ENCODE data around the gene THRSP.
"Not testable (repeated sequence)": the region's sequence is repeated elsewhere in the genome, so short reads cannot be mapped to it uniquely, and the experiment has no call there.

Gene THRSP

DNA sequence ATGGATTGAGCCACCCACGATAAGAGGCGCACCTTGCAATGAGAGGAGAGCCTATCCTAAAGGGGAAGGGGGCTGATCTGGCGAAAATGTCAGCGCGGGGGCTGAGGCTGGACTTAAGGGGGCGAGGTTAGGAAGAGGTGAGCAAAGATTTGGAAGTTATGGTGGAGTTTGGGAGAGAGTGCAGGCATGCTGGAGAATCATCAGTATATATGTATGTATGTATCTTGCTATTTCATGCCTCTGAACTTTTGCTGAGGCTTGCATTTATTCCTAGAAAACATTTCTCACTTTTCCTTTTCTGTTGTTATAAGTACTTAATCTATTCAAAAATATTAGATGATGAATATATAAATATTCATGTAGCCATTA, 17.2 kb upstream of the THRSP start:
- ChIA-PET POLR2A (interaction anchor here (3.7 kb wide), 1 partner anchor 52 kb away, joined by 20 read pairs; the partner anchor contains the start of gene INTS4), CTCF (interaction anchor here (0.7 to 1.7 kb wide), 5 partner anchors 9 to 53 kb away, joined by 3 to 9 read pairs (median 3); no protein-coding TSS in a partner anchor)
- no peak for TF ChIP-seq PKNOX1 (IDR thresholded peaks at IDR 0.05)
- no peak for TF ChIP-seq FOXM1 (IDR thresholded peaks at IDR 0.05; ENCODE audit: borderline replicate concordance)
- no peak for TF ChIP-seq NFRKB (IDR thresholded peaks at IDR 0.05)
- TF ChIP-seq BHLHE40 (IDR thresholded peaks at IDR 0.05; ENCODE audit: borderline replicate concordance), result no peak
- TF ChIP-seq TARDBP (IDR thresholded peaks at IDR 0.05), result no peak
- no peak for TF ChIP-seq ELF4 (IDR thresholded peaks at IDR 0.05)
- TF ChIP-seq FOXK2 (IDR thresholded peaks at IDR 0.05), result no peak
- TF ChIP-seq ZNF384 (IDR thresholded peaks at IDR 0.05), result no peak
- no peak for TF ChIP-seq CTBP1 (IDR thresholded peaks at IDR 0.05; ENCODE audit: borderline replicate concordance)
- TF ChIP-seq LEF1 (IDR thresholded peaks at IDR 0.05; ENCODE audit: borderline replicate concordance), result no peak
- no peak for TF ChIP-seq HDGF (IDR thresholded peaks at IDR 0.05; ENCODE audit: borderline replicate concordance)
- TF ChIP-seq L3MBTL2 (conservative IDR thresholded peaks at IDR 0.05), result no peak
- no peak for TF ChIP-seq FOXA1 (IDR thresholded peaks at IDR 0.05)
- no peak for TF ChIP-seq SUZ12 (IDR thresholded peaks at IDR 0.05)
- TF ChIP-seq ARNT (IDR thresholded peaks at IDR 0.05), result no peak
- TF ChIP-seq SP1 (IDR thresholded peaks at IDR 0.05), result no peak
- no peak for DNase-seq (ENCODE audit: extremely low spot score)

DNA sequence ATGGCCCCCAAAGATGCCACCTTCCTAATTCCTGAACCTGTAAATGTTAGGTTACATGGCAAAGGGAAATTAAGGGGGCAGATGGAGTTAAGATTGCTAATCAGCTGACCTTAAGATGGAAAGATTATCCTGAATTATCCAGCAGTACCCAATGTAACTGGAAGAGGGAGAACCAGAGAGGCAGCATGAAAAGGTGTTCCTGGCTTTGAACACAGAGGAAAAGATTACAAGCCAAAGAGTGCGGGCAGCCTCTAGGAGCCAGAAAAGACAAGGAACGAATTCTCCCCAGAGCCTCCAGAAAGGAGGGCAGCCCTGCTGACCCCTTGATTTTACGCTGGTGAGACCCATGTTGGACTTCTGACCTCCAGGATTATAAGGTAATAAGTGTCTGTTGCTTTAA, 15.1 kb upstream of the THRSP start:
- no peak for DNase-seq (ENCODE audit: extremely low spot score)
- POLR2A ChIA-PET, result interaction anchor here (1.8 kb wide), 1 partner anchor 54 kb away, joined by 4 read pairs; the partner anchor contains the start of gene INTS4
- TF ChIP-seq FOXM1 (IDR thresholded peaks at IDR 0.05; ENCODE audit: borderline replicate concordance), result no peak
- no peak for TF ChIP-seq L3MBTL2 (conservative IDR thresholded peaks at IDR 0.05)
- TF ChIP-seq LEF1 (IDR thresholded peaks at IDR 0.05; ENCODE audit: borderline replicate concordance), result no peak
- TF ChIP-seq SUZ12 (IDR thresholded peaks at IDR 0.05), result no peak
- no peak for TF ChIP-seq CTBP1 (IDR thresholded peaks at IDR 0.05; ENCODE audit: borderline replicate concordance)
- TF ChIP-seq ARNT (IDR thresholded peaks at IDR 0.05), result no peak
- CTCF ChIA-PET, result interaction anchor here (0.6 to 0.7 kb wide), 2 partner anchors 97 to 130 kb away, joined by 3 read pairs; no protein-coding TSS in a partner anchor

DNA sequence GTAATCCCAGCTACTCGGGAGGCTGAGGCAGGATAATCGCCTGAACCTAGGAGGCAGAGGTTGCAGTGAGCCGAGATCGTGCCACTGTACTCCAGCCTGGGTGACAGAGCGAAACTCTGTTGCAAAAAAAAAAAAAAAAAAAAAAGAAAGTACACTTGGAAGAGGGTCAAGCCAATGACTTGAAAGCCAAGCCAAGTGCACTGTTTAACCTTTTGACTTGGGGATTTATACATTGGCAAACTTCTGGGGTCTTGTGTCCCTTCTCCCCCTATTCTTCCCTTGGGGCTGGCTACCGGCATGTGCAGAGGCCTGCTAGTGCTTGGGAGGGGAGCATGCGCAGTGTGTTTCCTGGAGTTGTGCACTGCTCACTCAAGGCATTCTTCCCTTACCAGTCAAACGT, 14.3 kb upstream of the THRSP start:
- CTCF ChIA-PET, result no interaction called here
- no peak for DNase-seq (ENCODE audit: extremely low spot score)
- POLR2A ChIA-PET, result interaction anchor here (1.8 kb wide), 1 partner anchor 55 kb away, joined by 4 read pairs; the partner anchor contains the start of gene INTS4
- TF ChIP-seq TARDBP (IDR thresholded peaks at IDR 0.05), result no peak
- no peak for TF ChIP-seq NFRKB (IDR thresholded peaks at IDR 0.05)

DNA sequence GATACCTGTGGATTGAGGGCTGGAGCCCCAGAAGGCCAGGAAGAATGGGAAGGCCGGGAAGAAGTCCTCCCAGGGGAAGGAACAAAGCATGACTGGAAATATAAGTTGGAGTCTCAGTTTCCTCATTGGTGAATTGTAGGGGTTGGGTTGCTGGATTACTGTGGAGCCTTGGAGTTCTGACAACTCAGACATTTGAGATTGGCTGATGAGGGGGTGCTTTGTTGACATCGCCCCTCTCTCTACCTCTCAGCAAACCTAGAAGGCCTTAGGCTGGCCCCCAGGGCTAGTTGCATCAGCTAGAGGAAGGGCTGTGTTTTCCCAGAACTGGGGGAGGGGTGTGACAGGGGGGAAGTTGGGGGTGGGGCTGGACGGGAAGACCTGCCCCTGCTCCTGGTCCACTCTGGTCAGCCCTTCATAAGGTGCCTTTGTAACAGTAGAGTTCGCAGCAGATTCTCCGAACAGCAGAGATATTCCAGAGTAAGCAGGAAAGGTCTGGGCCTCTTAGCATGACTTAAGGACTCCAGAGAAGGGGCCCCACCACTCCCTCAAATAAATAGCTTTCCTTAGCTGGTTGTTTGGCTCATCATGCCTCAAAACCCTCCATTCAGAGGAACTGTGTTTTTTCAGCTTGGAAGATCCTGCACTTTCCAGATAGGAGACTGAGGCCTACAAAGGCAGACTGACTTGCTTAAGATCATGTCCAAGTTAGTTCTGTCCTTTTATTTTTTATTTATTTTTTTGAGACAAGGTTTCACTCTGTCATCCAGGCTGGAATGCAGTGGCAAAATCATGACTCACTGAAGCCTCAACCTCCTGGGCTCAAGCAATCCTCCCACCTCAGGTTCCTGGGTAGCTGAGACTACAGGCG, 12.5 kb upstream of the THRSP start:
- ChIA-PET CTCF (no interaction called here), POLR2A (interaction anchor here (1.6 kb wide), 1 partner anchor 27 kb away, joined by 4 read pairs; no protein-coding TSS in a partner anchor)
- DNase-seq (ENCODE audit: extremely low spot score), result no peak
- TF ChIP-seq PKNOX1 (IDR thresholded peaks at IDR 0.05), result no peak
- no peak for TF ChIP-seq TARDBP (IDR thresholded peaks at IDR 0.05)
- TF ChIP-seq L3MBTL2 (conservative IDR thresholded peaks at IDR 0.05), result no peak
- TF ChIP-seq FOXM1 (IDR thresholded peaks at IDR 0.05; ENCODE audit: borderline replicate concordance), result no peak
- TF ChIP-seq LEF1 (IDR thresholded peaks at IDR 0.05; ENCODE audit: borderline replicate concordance), result no peak
- no peak for TF ChIP-seq NFRKB (IDR thresholded peaks at IDR 0.05)
- TF ChIP-seq HDGF (IDR thresholded peaks at IDR 0.05; ENCODE audit: borderline replicate concordance), result no peak
- TF ChIP-seq ELF4 (IDR thresholded peaks at IDR 0.05), result no peak
- no peak for TF ChIP-seq ARNT (IDR thresholded peaks at IDR 0.05)
- TF ChIP-seq BHLHE40 (IDR thresholded peaks at IDR 0.05; ENCODE audit: borderline replicate concordance), result no peak
- no peak for TF ChIP-seq FOXK2 (IDR thresholded peaks at IDR 0.05)
- no peak for TF ChIP-seq FOXA1 (IDR thresholded peaks at IDR 0.05)
- no peak for TF ChIP-seq SP1 (IDR thresholded peaks at IDR 0.05)
- no peak for TF ChIP-seq SUZ12 (IDR thresholded peaks at IDR 0.05)
- no peak for TF ChIP-seq ZNF384 (IDR thresholded peaks at IDR 0.05)
- no peak for TF ChIP-seq CTBP1 (IDR thresholded peaks at IDR 0.05; ENCODE audit: borderline replicate concordance)

DNA sequence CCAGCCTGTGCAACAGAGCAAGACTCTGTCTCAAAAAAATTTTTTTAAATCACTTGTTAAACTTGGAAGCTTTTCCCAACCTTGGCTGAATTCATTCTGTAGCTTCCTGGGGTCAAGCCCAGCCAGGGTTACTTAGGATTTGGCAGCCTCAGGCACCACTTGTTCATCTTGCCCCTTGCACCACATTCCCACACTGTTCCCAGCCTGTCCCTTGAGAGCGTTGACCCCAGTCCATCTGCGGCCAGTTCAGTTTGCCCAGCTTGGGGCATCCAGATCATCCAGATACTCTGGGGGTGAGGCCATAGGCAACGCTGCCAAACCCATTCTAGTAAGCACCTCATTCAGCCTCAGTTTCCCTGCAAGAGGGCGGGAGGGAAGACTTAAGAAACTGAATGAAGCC, 8.7 kb upstream of the THRSP start:
- DNase-seq (ENCODE audit: extremely low spot score), result no peak
- TF ChIP-seq TARDBP (IDR thresholded peaks at IDR 0.05) (no peak), HDGF (IDR thresholded peaks at IDR 0.05; ENCODE audit: borderline replicate concordance) (no peak)
- CTCF ChIA-PET, result no interaction called here
- POLR2A ChIA-PET, result interaction anchor here (0.6 kb wide), 1 partner anchor 25 kb away, joined by 7 read pairs; the partner anchor contains the start of gene NDUFC2

DNA sequence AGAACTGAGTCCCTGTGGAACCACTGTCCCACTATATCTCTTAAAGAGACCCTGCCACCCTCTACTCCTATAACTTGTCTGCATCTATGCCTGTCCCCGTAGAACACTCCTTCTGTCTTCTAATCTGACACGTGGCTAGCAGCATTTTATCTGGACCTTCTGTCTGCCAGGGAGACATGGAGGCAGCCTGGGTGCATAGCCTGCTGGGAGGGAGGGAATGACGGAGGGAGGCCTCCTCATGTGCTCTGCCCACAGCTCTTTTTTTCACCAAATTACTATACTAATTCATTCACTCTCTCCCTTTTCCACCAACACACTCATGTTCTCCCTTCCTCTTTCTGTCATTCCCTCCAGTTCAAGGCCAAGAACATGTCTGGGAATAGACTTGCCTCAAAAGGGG, 7.6 kb upstream of the THRSP start:
- POLR2A ChIA-PET, result no interaction called here
- TF ChIP-seq SUZ12 (IDR thresholded peaks at IDR 0.05), result no peak
- no peak for DNase-seq (ENCODE audit: extremely low spot score)
- CTCF ChIA-PET, result no interaction called here

DNA sequence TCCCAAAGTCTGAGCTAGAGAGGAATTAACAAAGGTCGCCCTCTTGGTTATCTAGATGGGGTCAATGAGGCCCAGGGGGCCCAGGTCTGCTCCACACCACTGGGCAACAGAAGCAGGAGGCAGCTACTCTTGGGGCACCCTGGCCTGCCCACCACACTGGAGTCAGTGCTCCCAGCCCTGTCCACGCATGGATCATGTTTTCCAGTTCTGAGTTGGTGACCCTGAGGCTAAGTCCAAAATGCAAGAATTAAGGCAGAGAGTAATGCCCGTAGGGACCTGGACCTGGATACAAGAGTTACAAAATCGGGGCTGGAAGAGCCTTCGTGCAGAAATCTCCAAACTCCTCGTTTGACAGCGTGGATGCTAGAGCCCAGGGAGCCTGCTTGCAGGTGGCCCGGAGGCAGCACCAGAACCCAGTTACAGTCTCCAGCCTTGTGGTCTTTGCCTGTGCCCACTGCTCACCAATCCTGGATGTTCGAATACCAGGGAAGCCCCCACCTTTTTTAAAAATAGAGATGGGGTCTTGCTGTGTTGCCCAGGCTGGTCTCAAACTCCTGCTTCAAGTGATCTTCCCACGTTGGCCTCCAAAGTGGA, 6.1 kb upstream of the THRSP start:
- TF ChIP-seq FOXA1 (IDR thresholded peaks at IDR 0.05) (no peak), LEF1 (IDR thresholded peaks at IDR 0.05; ENCODE audit: borderline replicate concordance) (no peak), NFRKB (IDR thresholded peaks at IDR 0.05) (no peak), FOXM1 (IDR thresholded peaks at IDR 0.05; ENCODE audit: borderline replicate concordance) (no peak), ARNT (IDR thresholded peaks at IDR 0.05) (no peak), ELF4 (IDR thresholded peaks at IDR 0.05) (no peak)
- no peak for DNase-seq (ENCODE audit: extremely low spot score)
- POLR2A ChIA-PET, result no interaction called here
- CTCF ChIA-PET, result no interaction called here

DNA sequence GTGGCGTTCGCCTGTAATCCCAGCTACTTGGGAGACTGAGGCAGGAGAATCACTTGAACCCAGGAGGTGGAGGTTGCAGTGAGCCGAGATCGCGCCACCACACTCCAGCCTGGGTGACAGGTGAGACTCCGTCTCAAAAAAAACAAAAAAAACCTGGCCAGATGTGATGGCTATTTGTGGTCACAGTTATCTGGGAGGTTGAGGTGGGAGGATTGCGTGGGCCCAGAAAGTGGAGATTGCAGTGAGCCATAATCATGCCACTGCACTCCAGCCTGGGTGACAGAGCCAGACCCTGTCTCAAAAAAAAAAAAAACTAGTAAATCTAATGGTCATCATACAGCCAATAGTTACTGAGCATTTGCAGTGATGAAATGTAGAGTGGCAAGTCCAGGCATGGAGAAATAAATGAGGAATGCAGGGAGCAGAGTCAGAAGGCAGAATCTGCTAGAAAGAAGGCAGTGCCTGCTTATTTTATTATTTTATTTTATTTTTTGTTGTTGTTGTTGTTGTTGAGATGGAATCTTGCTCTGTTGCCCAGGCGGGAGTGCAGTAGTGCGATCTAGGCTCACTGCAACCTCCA, 3.8 kb upstream of the THRSP start:
- POLR2A ChIA-PET; DNase-seq (ENCODE audit: extremely low spot score); CTCF ChIA-PET: not testable (repeated sequence)

All from HEK293T (cell line).